Smooth muscle cell (in vitro differentiated cells): ENCODE data around the gene ALDH5A1. TPM values are rescaled to one million over a fixed set of nuclear protein-coding genes. Genes with fewer than 3 reads are reported as not detected.

Experiments used
- DNase-seq: peaks from one replicate; lab custom pipeline; 2025; ENCODE audit not compliant: unreplicated experiment; lab: John Stamatoyannopoulos, UW
- H2AFZ ChIP-seq: fragments of 200-600 bp; sonication (generic); 2 replicates; pipeline ENCODE4 v1.6.0; 2016; ENCODE audit warnings: antibody characterized with exemption, low read depth, mild to moderate bottlenecking
- H3F3A ChIP-seq: fragments of 200-600 bp; sonication (generic); 2 replicates; pipeline ENCODE4 v1.6.0; 2017; ENCODE audit warnings: antibody characterized with exemption, low read depth
- H3K27ac ChIP-seq: fragments of 200-600 bp; sonication (generic); 2 replicates; pipeline ENCODE4 v1.5.1; 2016; ENCODE audit warnings: low read depth, mild to moderate bottlenecking
- H3K27me3 ChIP-seq: fragments of 200-600 bp; sonication (generic); 2 replicates; pipeline ENCODE4 v1.6.1; 2016; ENCODE audit warnings: low read depth, mild to moderate bottlenecking
- H3K36me3 ChIP-seq: fragments of 200-600 bp; sonication (generic); 2 replicates; pipeline ENCODE4 v1.5.1; 2016; ENCODE audit warnings: low read depth
- H3K4me1 ChIP-seq: fragments of 200-600 bp; sonication (generic); 2 replicates; pipeline ENCODE4 v1.5.1; 2016; ENCODE audit warnings: low read depth
- H3K4me2 ChIP-seq: fragments of 200-600 bp; sonication (generic); 2 replicates; pipeline ENCODE4 v1.6.0; 2016; ENCODE audit warnings: mild to moderate bottlenecking
- H3K4me3 ChIP-seq: fragments of 200-600 bp; sonication (generic); 2 replicates; pipeline ENCODE4 v1.5.1; 2016; ENCODE audit warnings: mild to moderate bottlenecking
- H3K79me2 ChIP-seq: fragments of 200-600 bp; sonication (generic); 2 replicates; pipeline ENCODE4 v1.6.0; 2016; ENCODE audit warnings: low read depth, mild to moderate bottlenecking
- H3K9ac ChIP-seq: fragments of 200-600 bp; sonication (generic); 2 replicates; pipeline ENCODE4 v1.6.0; 2016; ENCODE audit warnings: low read depth
- H3K9me3 ChIP-seq: fragments of 200-600 bp; sonication (generic); replicated peaks from 2 replicates; pipeline ENCODE4 v1.5.1; 2016; ENCODE audit warnings: low read depth
- H4K20me1 ChIP-seq: fragments of 200-600 bp; sonication (generic); 2 replicates; pipeline ENCODE4 v1.6.0; 2016; ENCODE audit warnings: low read depth
- WGBS: methylation state at CpG from one replicate; pipeline ENCODE4 v1.1.7; 2016; ENCODE audit warnings: low lambda C conversion rate; 5-methylcytosine and 5-hydroxymethylcytosine counted together
- polyA plus RNA-seq: library from polyadenylated mRNA; unstranded; fragments of >200 nt; fragmentation: Nextera tagmentation; extraction: Ambion mirVana; gene quantifications from 2 replicates; pipeline ENCODE4 v1.2.1, GENCODE V29; 2016
- total RNA-seq: library from RNA; depleted of rRNA; stranded (reverse); fragments of >200 nt; gene quantifications from 2 replicates; pipeline ENCODE4 v1.2.3, GENCODE V29; 2014
- TF ChIP-seq, protein P1 (sequence below): fragments of 200-600 bp; sonication (generic); IDR thresholded peaks from 2 replicates; pipeline ENCODE4 v1.5.1; 2017; ENCODE audit warnings: borderline replicate concordance, mild to moderate bottlenecking, antibody characterized with exemption; ENCODE audit not compliant: insufficient read depth, poor library complexity, severe bottlenecking

ALDH5A1 gene
- total and polyA plus RNA-seq, 2 experiments from 2014 or later, result 1.7 to 3.0 TPM

DNA sequence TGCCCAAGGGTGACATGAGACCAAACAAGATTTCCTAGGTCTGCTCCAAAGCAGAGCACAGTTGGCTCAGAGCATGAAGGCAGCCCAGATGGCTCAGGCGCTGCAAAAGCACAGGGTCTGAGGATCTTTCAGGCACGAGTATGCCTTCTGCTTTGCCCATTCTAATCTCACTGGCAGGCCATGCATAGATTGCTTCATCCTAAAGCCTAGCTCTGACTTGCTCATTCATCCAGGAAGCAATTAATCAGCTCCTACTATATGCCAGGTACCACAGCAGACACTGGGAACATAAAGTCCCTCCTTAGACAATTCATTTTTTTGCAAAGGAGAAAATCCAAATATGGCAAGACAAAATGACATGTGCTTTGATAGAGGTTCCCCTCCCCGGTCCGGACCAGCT is 36.6 kb upstream of the ALDH5A1 start:
- H3K4me3 ChIP-seq, result no peak overlapping the region
- H3K79me2 ChIP-seq, result no peaks in the 10 kb centered on the region
- no peaks in the 10 kb centered on the region for H3K36me3 ChIP-seq
- no peak overlapping the region for H3K27ac ChIP-seq
- no peaks in the 10 kb centered on the region for H3K9me3 ChIP-seq
- no peak for DNase-seq
- TF ChIP-seq, protein P1, sequence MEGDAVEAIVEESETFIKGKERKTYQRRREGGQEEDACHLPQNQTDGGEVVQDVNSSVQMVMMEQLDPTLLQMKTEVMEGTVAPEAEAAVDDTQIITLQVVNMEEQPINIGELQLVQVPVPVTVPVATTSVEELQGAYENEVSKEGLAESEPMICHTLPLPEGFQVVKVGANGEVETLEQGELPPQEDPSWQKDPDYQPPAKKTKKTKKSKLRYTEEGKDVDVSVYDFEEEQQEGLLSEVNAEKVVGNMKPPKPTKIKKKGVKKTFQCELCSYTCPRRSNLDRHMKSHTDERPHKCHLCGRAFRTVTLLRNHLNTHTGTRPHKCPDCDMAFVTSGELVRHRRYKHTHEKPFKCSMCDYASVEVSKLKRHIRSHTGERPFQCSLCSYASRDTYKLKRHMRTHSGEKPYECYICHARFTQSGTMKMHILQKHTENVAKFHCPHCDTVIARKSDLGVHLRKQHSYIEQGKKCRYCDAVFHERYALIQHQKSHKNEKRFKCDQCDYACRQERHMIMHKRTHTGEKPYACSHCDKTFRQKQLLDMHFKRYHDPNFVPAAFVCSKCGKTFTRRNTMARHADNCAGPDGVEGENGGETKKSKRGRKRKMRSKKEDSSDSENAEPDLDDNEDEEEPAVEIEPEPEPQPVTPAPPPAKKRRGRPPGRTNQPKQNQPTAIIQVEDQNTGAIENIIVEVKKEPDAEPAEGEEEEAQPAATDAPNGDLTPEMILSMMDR, result no peak
- no peaks in the 10 kb centered on the region for H3K27me3 ChIP-seq
- H3K9ac ChIP-seq, result no peak overlapping the region
- no peaks in the 10 kb centered on the region for H3K4me1 ChIP-seq
- no peaks in the 10 kb centered on the region for H4K20me1 ChIP-seq
- whole genome bisulfite sequencing, result 63% methylated on average over 4 of the region's 4 CpGs
- no peak overlapping the region for H2AFZ ChIP-seq
- no peaks in the 10 kb centered on the region for H3F3A ChIP-seq
- H3K4me2 ChIP-seq, result no peak overlapping the region

DNA sequence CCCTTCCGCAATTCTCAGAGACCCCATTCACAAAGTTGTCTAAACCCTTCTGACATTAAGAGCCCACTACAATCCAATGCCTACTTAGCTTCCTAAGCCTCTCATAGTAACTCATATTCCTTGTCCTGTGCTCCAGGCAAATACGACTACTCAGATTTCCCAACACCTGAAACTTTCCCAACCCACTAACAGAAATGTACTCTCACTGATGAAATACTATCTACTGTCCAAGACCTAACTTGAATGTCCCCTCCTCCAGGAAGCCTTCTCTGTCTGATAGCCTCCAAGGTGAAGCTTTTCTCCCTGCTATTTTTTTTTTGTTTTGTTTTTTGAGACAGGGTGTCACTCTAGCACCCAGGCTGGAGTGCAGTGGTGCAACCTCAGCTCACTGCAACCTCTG is 35.8 kb upstream of the ALDH5A1 start:
- Histone ChIP-seq H2AFZ (no peak overlapping the region), H3K27ac (no peak overlapping the region), H3K36me3 (no peaks in the 10 kb centered on the region), H3K9me3 (no peaks in the 10 kb centered on the region), H3F3A (no peaks in the 10 kb centered on the region), H3K4me3 (no peak overlapping the region), H3K4me1 (no peaks in the 10 kb centered on the region), H3K4me2 (no peak overlapping the region), H3K79me2 (no peaks in the 10 kb centered on the region), H4K20me1 (no peaks in the 10 kb centered on the region), H3K9ac (no peak overlapping the region), H3K27me3 (no peaks in the 10 kb centered on the region)
- 96% methylated on average over 2 of the region's 2 CpGs for WGBS
- DNase-seq, result no peak
- TF ChIP-seq, protein P1, result no peak

DNA sequence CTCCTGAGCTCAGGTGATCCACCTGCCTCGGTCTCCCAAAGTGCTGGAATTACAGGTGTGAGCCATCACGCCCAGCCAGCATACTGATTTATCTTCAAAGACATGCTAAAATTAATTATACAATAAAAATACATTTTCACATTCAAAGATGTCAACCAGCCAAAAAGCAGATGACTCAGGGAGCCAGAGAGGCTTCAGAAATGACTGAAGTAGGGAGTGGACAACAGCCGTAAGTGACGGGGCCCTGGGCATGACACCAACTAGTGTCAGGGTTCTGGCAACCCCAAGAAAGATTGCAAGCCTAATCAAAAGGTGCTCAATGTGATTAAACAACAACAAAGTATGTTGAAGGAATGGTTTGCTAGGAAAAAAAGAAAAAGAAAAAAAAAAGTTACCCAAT is 33.8 kb upstream of the ALDH5A1 start:
- Histone ChIP-seq H2AFZ (no peak overlapping the region), H3K79me2 (no peaks in the 10 kb centered on the region), H3K9me3 (no peaks in the 10 kb centered on the region), H3K27me3 (no peaks in the 10 kb centered on the region), H4K20me1 (no peaks in the 10 kb centered on the region), H3K27ac (no peak overlapping the region), H3K36me3 (no peaks in the 10 kb centered on the region), H3K4me2 (no peak overlapping the region), H3F3A (no peaks in the 10 kb centered on the region), H3K9ac (no peak overlapping the region), H3K4me1 (no peaks in the 10 kb centered on the region), H3K4me3 (no peak overlapping the region)
- DNase-seq, result no peak
- 96% methylated on average over 4 of the region's 4 CpGs for WGBS
- TF ChIP-seq, protein P1, result no peak

DNA sequence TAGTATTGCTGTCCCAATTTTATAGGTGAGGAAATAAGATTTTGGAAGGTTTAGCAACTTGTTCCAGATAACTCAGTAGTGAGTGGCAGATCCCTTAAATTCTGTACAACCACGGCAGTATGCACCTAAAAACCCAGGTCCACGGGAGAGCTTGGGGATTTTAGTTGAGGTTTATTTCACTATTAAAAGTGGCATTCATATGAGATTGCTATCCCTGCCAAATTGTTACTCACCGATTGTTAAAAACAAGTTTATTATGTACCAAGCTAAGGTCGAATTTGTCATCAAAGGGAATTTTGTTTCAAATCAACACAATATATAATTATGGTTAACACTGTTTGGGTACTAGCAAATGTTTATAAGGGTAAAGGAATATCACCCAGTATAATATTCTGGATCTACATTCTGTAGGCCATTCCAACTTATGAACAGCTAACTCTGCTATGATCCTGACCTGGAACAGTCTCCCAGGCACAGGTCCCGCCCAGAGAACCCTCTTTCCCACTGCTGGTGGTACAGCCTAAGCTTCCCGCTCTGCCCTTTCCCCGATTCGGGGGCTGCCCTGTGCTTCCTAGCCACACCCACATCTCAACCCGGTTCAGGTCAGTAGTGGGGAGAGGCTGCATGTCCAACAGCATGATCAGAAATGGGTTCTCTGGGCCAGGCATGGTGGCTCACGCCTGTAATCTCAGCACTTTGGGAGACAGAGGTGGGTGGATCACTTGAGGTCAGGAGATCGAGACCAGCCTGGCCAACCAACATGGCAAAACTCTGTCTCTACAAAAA is 30.3 kb upstream of the ALDH5A1 start:
- Histone ChIP-seq H2AFZ (no peak overlapping the region), H3K9ac (no peak overlapping the region), H3F3A (no peaks in the 10 kb centered on the region), H3K4me2 (no peak overlapping the region), H3K9me3 (no peaks in the 10 kb centered on the region), H3K27ac (no peak overlapping the region), H3K79me2 (no peaks in the 10 kb centered on the region), H4K20me1 (no peaks in the 10 kb centered on the region), H3K4me3 (no peak overlapping the region), H3K4me1 (no peaks in the 10 kb centered on the region), H3K27me3 (no peaks in the 10 kb centered on the region), H3K36me3 (no peaks in the 10 kb centered on the region)
- WGBS, result 86% methylated on average over 11 of the region's 11 CpGs
- no peak for DNase-seq
- TF ChIP-seq, protein P1, result no peak
